ENCODE results near the gene SF3B4.

GRCh38 chr1:149936170-149936991, 8.8 kb upstream of the SF3B4 start, which contains the start of gene MTMR11:
- TF ChIP-seq CTCF (IDR thresholded peaks at IDR 0.05) (no peak), POLR2AphosphoS5 (IDR thresholded peaks at IDR 0.05) (peak; percentile 19 to 54 (median 45))

Measured in sigmoid colon (tissue), 4 donors.